Measurements from ENCODE around the gene MTUS2. TPM values are rescaled to one million over a fixed set of nuclear protein-coding genes. Genes with fewer than 3 reads are reported as not detected.

MTUS2 gene
- total RNA-seq, 4 donors from 2014 or later, result 0.20 to 1.6 (median 0.25) TPM; not detected in 1

DNA sequence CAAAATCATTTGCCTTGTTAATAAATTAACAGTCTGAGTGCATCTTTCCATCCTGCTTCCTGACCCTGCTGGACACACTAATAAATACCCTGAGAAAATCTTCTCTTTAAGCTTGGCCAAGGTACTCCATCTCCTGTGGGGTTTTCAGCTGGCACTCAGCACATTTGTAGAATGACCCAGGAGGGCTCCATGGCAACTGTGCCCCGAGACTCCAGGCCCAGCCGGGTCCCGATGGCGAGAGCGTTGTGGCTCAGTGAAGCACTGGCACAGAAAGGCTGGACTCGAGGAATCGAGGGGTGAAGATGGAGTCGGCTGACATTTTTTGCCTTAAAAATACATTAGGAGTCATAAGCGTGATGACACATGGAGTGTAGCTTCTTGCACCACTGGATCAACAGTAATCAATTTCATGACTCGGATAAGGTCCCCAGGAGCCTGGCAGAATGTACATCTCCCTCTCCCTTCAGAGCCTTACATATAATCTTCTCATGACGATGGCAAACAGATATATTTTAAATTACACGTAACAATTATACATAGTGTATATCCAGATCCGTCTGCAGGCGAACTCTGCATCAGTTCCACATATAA is 690.0 kb downstream of the MTUS2 start:
- intact Hi-C loops (cut with DNase I; ENCODE audit: low total_unique reads), result loop anchor here (5.0 kb wide), 2 partner anchors 82 to 197 kb away; no protein-coding TSS in a partner anchor
- H3K4me1 ChIP-seq, result peaks cover 0 to 3% of the 10 kb centered on the region in 2 donors
- in situ Hi-C loops (cut with MboI; ENCODE audit: low sequenced_read_pairs in 4 of 4), result loop anchor here in 2 of 4 donors (5.0 kb wide), 1 partner anchor 607 kb away; no protein-coding TSS in a partner anchor

DNA sequence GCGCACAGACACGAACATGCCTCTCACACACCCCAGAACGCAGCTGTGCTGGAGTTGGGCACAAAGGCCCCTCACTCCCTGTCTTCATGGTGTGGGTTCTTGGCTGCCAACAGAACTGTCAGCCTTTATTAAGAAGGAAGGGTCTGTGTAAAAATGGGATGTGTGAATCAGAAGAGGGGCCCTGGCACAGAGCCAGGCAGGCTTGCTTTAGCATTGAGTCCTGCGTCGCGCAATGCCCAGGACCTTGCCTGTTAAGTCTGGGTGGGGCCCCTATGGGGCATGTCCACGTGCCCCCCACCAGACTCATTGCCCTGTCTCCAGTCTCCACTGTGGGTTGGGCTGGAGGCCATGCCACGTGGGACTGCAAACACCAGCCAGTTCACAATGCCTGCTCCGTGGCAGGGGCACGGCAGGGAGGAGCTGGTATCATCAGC is 690.5 kb downstream of the MTUS2 start:
- H3K27me3 ChIP-seq, result peaks cover 7 to 16% (median 10%) of the 10 kb centered on the region in 3 donors
- H3K36me3 ChIP-seq, result no peaks in the 10 kb centered on the region
- TF ChIP-seq, protein P1, sequence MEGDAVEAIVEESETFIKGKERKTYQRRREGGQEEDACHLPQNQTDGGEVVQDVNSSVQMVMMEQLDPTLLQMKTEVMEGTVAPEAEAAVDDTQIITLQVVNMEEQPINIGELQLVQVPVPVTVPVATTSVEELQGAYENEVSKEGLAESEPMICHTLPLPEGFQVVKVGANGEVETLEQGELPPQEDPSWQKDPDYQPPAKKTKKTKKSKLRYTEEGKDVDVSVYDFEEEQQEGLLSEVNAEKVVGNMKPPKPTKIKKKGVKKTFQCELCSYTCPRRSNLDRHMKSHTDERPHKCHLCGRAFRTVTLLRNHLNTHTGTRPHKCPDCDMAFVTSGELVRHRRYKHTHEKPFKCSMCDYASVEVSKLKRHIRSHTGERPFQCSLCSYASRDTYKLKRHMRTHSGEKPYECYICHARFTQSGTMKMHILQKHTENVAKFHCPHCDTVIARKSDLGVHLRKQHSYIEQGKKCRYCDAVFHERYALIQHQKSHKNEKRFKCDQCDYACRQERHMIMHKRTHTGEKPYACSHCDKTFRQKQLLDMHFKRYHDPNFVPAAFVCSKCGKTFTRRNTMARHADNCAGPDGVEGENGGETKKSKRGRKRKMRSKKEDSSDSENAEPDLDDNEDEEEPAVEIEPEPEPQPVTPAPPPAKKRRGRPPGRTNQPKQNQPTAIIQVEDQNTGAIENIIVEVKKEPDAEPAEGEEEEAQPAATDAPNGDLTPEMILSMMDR (IDR thresholded peaks at IDR 0.05 in 4 of 5, conservative IDR thresholded peaks at IDR 0.05 in 1 of 5), result no peak
- no peak for TF ChIP-seq POLR2A (IDR thresholded peaks at IDR 0.05)
- no peak overlapping the region for H3K4me3 ChIP-seq
- no peak overlapping the region for H3K27ac ChIP-seq
- DNase-seq (no peak), ATAC-seq (no peak)
- peaks cover 0 to 3% of the 10 kb centered on the region in 2 donors for H3K4me1 ChIP-seq
- in situ Hi-C loops (cut with MboI; ENCODE audit: low sequenced_read_pairs in 4 of 4), result no loop called here
- intact Hi-C loops (cut with DNase I; ENCODE audit: low total_unique reads), result loop anchor here (5.0 kb wide), 1 partner anchor 82 kb away; no protein-coding TSS in a partner anchor
- H3K9me3 ChIP-seq, result no peaks in the 10 kb centered on the region

More for the DNA sequence above, 690.0 kb downstream of the MTUS2 start:
- Histone ChIP-seq H3K9me3 (no peaks in the 10 kb centered on the region), H3K27ac (no peak overlapping the region), H3K4me3 (no peak overlapping the region), H3K36me3 (no peaks in the 10 kb centered on the region), H3K27me3 (peaks cover 7 to 22% (median 10%) of the 10 kb centered on the region in 3 donors)
- no peak for ATAC-seq
- DNase-seq, result no peak
- TF ChIP-seq, protein P1 (IDR thresholded peaks at IDR 0.05 in 4 of 5, conservative IDR thresholded peaks at IDR 0.05 in 1 of 5), result no peak
- no peak for TF ChIP-seq POLR2A (IDR thresholded peaks at IDR 0.05)

DNA sequence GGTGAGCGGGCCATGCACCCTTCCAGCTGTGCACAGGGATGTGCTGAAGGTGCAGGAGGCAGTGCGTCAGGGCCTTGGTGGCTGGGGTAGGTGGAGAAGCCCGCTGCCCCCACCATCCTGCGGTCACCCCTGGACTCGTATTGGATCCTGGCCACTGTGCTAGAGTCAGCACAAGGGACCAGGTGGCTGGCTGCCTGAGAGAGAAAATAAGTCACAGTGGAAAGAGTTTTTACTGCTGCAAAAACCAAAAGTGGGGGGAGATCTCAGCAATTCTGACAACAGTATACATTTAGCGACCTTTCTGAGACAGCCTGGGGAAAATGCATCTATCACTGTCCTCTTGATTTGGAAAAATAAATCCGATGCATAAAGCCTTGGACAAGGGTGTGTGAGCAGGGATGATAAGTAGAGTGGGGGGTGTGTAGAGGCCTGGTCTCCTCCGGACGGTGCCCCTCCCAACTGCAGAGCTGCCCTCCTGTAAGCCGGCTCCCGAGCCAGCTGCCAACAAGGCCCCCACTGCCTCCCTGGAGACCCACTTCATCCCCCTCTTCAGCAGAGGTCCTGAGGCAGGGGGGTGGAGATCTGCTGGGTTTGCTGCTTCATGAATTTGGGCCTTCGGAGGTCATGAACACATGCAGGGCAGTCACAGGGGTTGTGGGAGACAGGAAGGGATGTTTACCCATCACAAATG is 691.1 kb downstream of the MTUS2 start:
- ATAC-seq (no peak), DNase-seq (no peak)
- in situ Hi-C loops (cut with MboI; ENCODE audit: low sequenced_read_pairs in 4 of 4) (no loop called here), intact Hi-C loops (cut with DNase I; ENCODE audit: low total_unique reads) (loop anchor here (5.0 kb wide), 1 partner anchor 81 kb away; no protein-coding TSS in a partner anchor)
- Histone ChIP-seq H3K36me3 (no peaks in the 10 kb centered on the region), H3K27ac (no peak overlapping the region), H3K4me1 (peaks cover 0 to 3% of the 10 kb centered on the region in 2 donors), H3K9me3 (no peaks in the 10 kb centered on the region), H3K4me3 (no peak overlapping the region), H3K27me3 (peaks cover 3 to 10% (median 6%) of the 10 kb centered on the region in 3 donors)
- no peak for TF ChIP-seq POLR2A (IDR thresholded peaks at IDR 0.05)
- TF ChIP-seq, protein P1 (IDR thresholded peaks at IDR 0.05 in 4 of 5, conservative IDR thresholded peaks at IDR 0.05 in 1 of 5), result no peak

DNA sequence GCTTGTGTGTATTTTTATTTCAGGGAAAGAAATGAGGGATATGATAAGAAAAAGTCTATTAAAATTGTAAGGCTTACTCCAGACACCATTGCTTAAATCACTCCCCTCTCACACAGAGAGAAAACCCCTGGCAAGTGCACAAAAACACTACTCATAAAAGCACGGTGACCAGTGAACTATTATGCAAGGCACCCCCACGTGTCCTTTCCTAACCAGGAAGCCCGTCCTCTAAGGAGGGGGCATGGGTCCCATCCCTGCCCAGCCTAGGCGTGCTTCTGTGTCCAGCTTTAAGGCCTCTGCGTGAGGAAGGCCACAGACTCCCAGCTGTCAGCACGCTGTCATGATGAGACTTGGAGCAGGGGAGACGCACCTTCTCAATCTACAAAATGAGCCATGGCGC is 691.8 kb downstream of the MTUS2 start:
- no peak for DNase-seq
- H3K36me3 ChIP-seq, result no peaks in the 10 kb centered on the region
- no peaks in the 10 kb centered on the region for H3K9me3 ChIP-seq
- H3K27ac ChIP-seq, result no peak overlapping the region
- no peak for TF ChIP-seq POLR2A (IDR thresholded peaks at IDR 0.05)
- TF ChIP-seq, protein P1 (IDR thresholded peaks at IDR 0.05 in 4 of 5, conservative IDR thresholded peaks at IDR 0.05 in 1 of 5), result no peak
- ATAC-seq, result no peak
- peaks cover under 1 to 3% (median 2%) of the 10 kb centered on the region in 3 donors for H3K27me3 ChIP-seq
- in situ Hi-C loops (cut with MboI; ENCODE audit: low sequenced_read_pairs in 4 of 4), result no loop called here
- intact Hi-C loops (cut with DNase I; ENCODE audit: low total_unique reads), result loop anchor here (5.0 kb wide), 1 partner anchor 80 kb away; no protein-coding TSS in a partner anchor
- H3K4me3 ChIP-seq, result no peak overlapping the region
- peaks cover 0 to 3% of the 10 kb centered on the region in 2 donors for H3K4me1 ChIP-seq

All from gastrocnemius medialis (tissue), 4 donors.